ENCODE measurements around the gene NUBPL.
A peak's percentile ranks its signal among the peaks of the same experiment; 100 is the strongest.

NUBPL gene

DNA sequence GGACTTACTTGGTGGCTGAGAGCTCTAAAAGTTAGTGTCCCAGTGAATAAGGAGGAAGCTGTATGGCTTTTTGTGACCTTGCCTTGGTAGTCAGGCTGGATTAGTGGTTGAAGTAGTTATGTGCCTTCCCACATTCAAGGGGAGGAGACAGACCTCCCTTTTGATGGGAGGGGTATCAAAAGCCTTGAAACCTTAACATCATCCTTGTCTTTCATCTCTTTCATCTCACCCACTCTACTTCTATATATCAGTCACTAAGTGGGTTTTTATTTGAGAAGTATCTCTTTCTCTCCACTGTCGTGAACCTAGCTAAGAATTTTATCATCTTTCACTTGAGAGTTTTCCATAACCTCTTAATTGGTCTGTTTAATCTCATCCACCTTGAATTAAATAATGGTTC lies 15.7 kb downstream of the NUBPL start:
- TF ChIP-seq CTCF (IDR thresholded peaks at IDR 0.05) = no peak
- Histone ChIP-seq H3K4me3 (no peak overlapping the region), H3K27ac (no peak overlapping the region)
- DNase-seq (ENCODE audit: low spot score) = no peak

DNA sequence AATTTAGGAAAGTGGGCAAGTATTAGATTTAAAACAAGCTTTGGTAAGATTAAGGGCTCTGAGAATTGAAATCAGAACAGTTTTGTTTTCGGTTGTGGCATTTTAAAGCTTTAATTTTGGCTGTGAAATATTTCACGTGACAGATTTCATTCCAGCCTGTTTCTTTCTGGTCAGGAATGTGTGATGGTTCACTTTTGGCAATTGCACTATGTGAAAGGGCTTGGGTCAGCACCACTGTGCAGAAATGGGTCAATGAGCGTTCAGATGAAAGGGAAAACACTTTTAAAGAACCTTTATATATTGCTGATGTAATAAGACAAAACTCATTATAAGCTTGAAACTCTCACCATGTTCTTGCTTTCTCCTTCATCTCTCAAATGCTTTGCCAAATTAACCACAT lies 17.1 kb downstream of the NUBPL start:
- no peak for TF ChIP-seq CTCF (IDR thresholded peaks at IDR 0.05)
- DNase-seq (ENCODE audit: low spot score) = no peak
- Histone ChIP-seq H3K27ac (peak overlapping the region; percentile 31 to 57), H3K4me3 (peak overlapping the region; percentile 35)

GRCh38 chr14:31578792-31579501 lies 17.7 kb downstream of the NUBPL start:
- TF ChIP-seq CTCF (IDR thresholded peaks at IDR 0.05) = no peak
- Histone ChIP-seq H3K27ac (peak overlapping the region; percentile 31 to 57), H3K4me3 (peak overlapping the region; percentile 35)
- no peak for DNase-seq (ENCODE audit: low spot score)

- Histone ChIP-seq H3K27ac (no peak overlapping the region), H3K4me3 (no peak overlapping the region)
- TF ChIP-seq CTCF (IDR thresholded peaks at IDR 0.05) = no peak
- DNase-seq (ENCODE audit: low spot score) = no peak
Measured at GRCh38 chr14:31580234-31580633, 19.0 kb downstream of the NUBPL start.

DNA sequence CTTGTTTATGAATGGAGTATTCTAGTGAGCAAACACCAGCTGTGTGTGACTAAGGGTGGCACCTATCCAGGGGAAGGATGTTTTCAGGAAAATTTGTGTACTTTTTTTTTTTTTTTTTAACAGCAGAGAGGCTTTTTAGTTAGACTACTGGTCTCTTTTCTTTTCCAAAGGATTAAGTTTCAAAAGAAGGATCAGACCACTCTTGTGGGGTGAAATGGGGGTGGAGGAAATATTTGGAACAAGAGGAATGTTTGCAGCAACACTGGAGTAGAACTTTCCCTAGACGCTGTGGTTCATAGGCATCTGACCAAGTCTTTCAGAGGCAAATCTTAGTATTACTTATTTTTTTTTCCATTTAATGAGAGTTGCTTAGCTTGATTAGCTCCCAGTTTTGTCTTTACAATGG lies 21.1 kb downstream of the NUBPL start:
- TF ChIP-seq CTCF (IDR thresholded peaks at IDR 0.05) = no peak
- DNase-seq (ENCODE audit: low spot score) = no peak
- peak overlapping the region; percentile 40 to 46 for H3K27ac ChIP-seq
- H3K4me3 ChIP-seq = no peak overlapping the region

- no peak for TF ChIP-seq CTCF (IDR thresholded peaks at IDR 0.05)
- Histone ChIP-seq H3K4me3 (no peak overlapping the region), H3K27ac (peak overlapping the region; percentile 40 to 46)
- no peak for DNase-seq (ENCODE audit: low spot score)
Measured at GRCh38 chr14:31582836-31583452, 21.7 kb downstream of the NUBPL start.

- no peak for TF ChIP-seq CTCF (IDR thresholded peaks at IDR 0.05)
- Histone ChIP-seq H3K4me3 (no peak overlapping the region), H3K27ac (no peak overlapping the region)
- DNase-seq (ENCODE audit: low spot score) = no peak
Measured at GRCh38 chr14:31590206-31590605, 29.0 kb downstream of the NUBPL start.
